GM18519 (cell line): ENCODE measurements around the gene NPAS3.

ENCODE experiments used
- ATAC-seq: cut with Tn5 transposase; IDR thresholded peaks from one replicate; pipeline ENCODE4 v1.9.1; 2021; ENCODE audit warnings: mild to moderate bottlenecking, moderate library complexity; ENCODE audit not compliant: unreplicated experiment, low FRiP score

NPAS3 gene

DNA sequence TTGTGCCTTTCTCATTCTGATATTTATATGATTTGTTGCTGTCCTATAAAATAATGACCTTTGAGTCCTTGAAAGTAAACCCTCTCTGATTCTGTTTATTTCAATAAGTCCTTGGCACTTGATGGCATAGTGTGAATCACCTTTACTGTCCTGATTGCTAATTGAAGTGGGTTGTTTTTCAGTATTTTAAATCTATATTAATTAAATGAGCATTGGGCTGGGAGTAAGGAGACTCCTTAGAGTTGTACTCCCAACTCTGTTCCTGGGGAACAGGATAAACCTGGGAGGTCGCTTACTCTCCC lies 776.5 kb downstream of the NPAS3 start:
- no peak for ATAC-seq

DNA sequence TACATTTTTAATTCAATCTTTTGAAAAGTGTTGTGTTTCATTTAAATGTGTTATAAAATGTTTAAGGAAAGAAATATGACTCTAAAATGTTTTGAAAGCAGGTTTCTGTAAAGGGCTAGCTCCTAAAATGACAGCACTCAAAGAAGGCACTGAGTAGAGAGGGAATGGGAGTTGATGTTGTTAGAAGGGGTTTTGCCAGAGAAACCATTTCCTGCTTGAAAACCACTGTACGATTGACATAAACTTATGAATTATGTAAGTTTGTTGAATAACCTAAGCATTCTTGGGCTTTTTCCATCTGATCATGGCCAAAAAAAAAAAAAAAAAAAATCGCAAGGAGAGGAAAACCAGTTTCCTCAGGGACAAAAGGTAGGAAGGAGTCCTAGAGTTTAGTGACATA lies 778.2 kb downstream of the NPAS3 start:
- ATAC-seq = no peak

DNA sequence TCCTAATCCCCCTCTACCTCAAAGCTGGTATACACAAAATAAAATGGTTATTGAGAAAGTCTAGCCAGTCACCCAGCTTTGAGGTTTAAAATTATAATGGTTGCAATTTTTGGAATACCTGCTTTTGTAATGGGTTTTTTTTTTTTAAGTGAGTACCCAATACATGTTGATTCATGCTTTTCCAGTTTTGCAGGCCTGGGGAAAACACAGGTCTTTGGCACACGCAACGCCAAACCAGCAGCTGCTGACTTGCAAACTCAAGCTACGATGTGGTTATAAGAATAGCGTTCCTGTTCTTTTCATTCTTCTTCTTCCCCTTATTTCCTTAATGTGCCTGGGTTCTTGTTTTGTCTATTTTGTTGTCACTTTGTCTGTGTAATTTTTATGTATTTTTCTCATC lies 779.2 kb downstream of the NPAS3 start:
- ATAC-seq = no peak

DNA sequence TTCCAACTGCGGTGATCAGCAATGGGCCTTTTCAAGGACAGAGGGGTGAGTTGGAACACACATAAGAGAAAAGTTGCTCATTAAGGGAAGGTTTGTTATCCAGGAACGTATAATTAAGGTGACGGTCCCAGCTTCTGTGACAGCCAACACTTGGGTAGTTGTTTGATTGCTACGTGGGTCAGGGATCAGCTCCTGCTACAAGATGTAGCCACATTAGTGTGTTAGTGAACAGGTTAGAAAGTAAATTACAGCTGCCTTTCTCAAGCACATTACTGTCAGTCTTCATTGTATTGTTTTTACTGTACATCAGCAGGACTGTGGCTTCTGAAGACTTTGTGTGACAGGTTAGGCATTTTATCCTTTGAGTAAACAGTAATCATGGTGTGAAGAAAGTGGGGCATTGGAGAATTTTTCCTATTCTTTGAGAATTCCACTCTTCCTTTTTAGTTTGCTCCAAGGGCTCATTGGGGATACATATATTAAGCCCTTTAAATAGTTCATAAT lies 781.7 kb downstream of the NPAS3 start:
- ATAC-seq = no peak

DNA sequence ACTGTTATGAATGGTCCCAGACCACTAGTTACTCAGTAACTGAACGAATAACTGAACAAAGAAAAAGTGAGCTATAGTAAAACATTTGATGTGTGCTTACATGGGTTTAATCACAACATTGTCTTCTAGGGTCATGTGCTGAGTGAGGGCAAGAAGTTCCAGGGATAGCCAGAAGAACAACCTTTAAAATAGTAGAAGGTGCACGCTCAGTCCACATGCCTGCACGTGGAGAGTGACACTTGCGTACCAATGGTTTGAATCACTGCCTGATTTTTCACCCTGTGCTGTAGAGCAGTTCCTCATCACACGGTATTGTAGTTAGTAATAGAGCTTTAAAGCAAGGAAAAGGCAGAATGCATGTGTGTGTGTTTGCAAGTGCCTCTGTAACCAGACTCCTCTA lies 788.0 kb downstream of the NPAS3 start:
- ATAC-seq = no peak

DNA sequence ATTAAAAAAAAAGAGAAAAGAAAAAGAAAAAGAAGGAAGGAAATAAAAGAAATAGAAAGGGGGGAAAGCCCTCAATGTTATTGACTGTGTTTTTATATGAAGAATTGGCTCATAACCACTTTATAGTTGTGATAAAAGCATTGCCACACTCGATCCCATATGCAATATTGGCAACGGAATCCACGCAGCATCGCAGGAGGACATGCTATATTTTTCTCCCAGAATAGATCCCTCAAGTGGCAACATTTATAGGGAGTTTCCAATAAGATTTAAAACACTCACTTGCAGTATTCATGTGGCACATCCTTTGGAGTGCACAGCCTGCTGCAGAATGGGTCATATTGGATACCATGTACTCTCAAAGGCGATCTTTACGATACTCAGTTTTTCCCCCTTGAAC lies 788.9 kb downstream of the NPAS3 start:
- no peak for ATAC-seq

DNA sequence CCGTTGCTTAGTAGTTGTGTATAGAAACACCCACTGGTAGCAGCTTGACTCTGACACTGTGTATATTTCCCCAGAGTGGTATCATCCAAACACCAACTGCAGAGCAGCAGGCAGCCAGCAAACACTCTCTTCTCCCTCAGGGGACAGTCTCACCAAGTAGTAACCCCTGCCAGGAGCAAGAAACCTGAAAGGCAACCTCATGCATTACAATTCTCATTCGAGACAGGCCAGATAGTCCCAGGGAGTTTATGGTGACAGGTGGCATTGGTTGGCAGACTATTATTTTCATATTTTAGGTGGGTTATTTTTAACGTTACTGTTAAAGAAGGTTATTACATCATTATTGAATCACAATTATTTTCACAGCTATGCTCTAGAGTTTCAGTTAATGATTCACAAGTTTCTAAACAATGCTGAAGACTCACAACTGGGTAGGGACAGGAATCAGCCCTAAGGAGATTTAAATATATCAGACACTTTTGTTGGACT lies 789.4 kb downstream of the NPAS3 start:
- no peak for ATAC-seq

DNA sequence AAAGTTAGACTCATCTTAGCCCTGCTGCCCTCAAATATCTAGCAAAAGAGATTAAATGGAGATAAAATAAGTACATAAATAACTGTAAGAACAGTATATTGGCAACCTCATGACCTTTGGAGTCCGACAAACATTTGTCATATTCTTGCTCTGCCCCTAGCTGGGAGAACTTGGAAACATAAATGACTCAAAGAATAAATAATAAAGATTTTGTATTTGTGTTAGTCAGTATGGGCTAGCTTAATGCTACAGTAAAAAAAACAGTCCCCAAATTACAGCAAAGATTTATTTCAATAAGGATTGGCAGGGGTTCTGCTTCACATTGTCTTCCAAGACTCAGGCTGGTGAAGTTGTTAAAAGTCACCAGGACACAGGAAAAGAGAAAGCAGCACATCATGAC lies 791.5 kb downstream of the NPAS3 start:
- ATAC-seq = no peak

DNA sequence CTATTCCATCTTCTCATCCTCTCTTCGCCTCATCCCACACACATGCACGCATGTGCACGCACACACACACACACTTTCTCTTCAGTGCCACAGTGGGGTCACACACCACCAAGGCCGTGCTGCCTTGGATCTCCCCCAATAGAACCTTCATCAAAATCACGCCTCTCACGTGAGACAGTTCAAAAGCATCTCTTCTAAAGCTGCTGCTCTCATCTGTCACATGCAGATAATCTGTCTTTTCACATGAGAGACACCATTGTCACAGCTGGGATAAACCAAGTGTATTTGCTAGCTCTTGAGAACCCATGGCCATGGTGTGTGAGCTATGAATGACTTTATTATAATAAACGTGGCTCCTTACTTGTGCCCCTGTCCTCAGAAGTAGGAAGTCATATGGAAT lies 793.5 kb downstream of the NPAS3 start:
- ATAC-seq = no peak

DNA sequence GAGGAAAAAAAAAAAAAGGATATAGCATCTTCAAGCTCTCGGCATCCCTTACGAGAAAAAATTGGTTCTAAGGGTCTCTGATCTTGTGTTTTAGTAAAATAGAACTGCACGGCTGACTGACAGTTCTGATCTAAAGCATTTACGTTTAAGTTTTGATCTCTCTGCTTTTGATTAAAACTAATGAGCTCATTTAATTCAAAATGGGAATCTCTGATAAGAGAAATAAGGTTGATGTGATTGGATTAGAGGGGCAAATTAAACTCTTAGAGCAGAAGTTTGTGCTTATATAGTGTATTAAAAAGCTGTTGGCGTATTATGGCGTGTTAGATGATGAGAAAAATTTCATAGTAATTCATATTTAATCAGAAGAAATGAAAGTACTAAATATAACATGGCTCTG lies 794.6 kb downstream of the NPAS3 start:
- no peak for ATAC-seq

DNA sequence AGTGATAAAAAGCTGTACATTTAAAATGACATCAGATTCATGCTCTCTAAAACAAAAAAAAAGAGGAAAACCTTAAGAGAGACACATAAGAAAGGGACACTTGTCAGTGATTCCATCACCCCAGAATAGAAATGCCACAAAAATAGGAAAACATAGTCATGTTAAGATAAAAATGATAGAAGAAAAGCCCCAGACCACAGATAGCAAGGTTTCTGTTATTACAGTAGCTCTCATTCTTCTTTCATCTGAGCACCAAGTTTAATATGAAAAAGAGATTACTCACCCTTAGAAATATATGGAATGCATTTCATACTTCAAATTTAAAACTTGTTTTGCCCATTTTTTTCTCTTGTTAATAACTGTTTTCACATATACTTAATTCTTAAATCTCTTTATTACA lies 795.0 kb downstream of the NPAS3 start:
- no peak for ATAC-seq

DNA sequence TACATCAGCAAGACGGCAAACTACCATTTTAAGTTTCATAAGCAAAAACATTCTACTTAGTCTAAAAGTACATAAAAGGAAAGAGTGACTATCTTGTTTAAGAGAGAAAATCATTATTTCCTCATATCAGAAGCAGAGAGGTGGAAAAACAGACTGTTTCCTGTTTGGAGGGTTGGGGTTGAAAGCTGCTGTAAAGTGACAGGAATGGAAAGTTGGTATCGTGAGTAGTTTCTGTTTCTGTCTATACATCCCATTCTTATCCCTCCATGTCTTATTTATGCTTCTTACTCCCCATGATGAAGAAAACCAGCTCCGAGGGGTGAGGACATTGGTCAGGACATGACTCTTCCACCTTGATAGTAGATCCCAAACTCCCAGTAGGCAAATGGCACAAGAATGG lies 795.7 kb downstream of the NPAS3 start:
- ATAC-seq = no peak

DNA sequence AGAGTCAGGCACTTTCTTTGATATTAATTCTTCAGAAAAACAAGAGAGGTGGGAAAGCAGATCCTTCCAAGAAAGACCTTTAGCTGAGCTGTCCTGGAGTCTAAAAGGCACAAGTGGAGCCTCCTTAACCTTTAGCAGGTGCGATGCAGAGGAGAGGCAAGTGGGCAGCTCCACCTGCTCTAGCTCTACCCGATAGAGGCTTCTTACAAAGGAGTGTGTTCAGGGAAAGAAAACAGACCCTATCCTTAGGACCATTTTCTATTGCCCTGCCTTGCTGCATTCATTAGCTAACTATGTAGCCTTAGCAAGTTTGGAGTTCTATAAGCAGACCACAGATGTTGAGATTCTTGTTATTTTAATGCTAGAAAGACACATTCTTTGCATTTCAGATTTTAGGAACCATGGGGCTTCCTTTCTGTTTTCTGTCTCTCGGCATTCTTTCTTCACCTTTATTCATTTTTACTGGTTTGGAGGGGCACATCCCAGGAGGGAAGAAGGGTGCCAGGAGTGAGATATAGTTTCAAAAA lies 797.7 kb downstream of the NPAS3 start:
- ATAC-seq = no peak

DNA sequence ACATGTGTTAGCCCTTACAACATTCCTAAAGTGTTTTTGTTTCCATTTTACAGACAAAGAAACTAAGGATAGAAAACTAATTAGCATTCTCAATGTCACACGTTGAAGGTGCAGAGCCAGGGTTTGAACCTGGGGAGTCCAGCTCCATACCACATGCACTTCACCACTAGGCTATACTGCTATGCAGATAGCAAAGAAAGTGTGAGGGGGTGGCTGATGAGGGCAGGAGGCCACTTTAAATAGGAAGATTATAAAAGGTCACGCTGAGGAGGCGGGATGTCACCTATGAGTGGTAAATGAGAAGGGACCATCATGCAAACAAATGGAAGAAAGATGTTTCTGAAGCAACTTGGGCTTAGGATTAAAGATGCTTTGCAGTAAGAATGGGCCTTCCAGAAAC lies 798.3 kb downstream of the NPAS3 start:
- no peak for ATAC-seq

DNA sequence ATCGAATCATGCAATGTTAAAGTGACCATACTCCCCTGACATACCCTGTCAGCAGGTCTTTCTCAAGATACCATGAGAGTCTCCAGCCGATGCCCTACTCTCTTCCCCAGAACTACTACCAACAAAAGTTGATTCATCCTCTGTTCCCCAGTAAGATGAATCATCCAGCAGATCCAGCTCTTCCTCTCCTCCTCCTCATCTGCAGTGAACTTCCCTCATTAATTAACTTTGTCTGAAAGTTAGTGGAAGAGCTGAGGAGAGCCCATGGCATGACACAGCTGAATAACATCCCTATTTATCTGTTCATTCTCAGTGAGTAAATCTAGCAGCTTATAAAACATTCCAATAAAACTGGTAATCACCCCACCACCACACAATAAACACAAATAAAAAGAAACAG lies 798.8 kb downstream of the NPAS3 start:
- ATAC-seq = no peak

DNA sequence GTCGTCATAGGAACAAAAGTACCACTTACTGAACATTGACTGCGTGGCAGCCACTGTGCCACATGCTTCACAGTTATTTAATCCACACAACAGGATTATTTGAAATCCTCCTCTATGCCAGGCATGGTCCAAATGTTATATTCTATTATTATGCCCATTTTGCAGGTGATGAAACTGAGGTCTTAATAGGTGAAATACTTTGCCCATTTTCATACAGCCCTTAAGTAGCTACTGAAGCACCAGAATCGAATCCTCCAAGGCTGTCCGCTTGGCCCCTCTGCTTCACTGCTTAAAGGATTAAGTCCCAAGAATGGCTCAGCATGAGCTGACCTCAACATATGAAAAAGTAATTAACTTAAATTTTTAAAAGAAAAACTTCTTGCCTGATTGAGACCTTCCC lies 799.4 kb downstream of the NPAS3 start:
- no peak for ATAC-seq

DNA sequence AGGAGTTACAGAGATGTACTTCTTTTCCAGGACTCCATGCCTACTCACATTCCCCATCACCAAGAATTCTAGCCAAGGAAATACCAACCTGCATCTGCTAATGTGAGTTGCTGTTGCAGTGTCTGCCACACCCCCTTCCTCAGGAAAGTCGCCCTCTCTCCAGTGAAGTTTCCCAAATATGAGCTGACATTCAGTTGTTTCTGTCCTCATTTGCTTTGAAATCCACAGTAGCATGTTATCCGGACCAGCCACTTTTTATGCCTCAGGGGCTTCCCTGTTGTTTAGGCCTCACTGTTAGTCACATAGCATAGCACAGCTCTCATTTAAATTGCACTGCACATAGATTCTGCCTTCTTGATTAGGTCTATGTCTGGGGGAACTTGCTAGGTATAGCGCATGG lies 799.8 kb downstream of the NPAS3 start:
- no peak for ATAC-seq

DNA sequence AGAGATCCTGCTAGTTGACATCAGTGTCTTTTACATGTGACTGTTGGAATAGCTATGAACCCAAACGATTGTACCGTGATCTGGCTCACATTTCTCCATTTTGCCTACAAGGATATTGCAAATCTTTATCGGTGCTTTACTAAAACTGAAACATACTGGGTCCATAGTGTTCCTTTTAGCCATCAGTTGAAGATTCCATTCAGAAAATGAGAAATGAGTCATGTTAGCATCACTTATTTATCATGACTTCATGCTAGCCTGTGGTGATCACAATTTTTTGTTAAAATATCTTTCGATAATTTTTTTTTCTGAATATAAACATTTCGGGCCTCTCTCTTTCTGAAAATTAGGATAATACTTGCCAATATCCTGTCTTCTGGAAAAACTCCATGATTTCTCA lies 801.9 kb downstream of the NPAS3 start:
- ATAC-seq = no peak

DNA sequence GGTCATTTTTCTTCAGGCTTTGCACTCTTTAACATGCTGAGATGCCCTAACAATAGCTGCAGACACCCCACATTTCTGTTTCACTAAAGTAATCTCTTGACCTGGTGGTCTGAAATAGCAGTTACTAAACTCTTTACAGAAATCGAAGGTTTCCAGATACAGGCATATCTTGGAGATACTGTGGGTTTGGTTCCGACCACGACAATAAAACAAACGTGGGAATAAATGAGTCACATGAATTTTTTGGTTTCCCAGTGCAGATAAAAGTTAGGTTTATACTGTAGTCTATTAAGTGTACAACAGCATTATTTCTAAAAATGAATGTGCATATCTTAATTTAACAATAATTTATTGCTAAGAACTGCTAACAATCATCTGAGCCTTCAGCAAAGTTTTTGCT lies 803.5 kb downstream of the NPAS3 start:
- ATAC-seq = no peak

DNA sequence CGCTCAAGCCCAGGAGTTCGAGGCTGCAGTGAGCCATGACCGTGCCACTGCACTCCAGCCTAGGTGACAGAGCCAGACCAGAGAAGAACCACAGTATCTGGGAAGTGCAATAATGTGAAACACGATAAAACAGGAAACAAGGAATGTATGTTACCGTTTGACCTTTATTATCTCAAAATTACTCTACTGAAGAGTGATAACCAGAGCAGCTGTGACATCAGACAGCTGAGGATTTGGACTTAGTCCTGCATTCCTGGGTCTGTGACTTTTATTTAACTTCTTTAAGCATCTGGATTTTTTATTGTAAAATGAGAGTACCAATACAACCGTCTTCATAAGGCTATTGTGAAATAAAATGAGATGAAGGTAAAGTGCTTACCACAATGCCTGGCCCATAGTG lies 806.5 kb downstream of the NPAS3 start:
- no peak for ATAC-seq

DNA sequence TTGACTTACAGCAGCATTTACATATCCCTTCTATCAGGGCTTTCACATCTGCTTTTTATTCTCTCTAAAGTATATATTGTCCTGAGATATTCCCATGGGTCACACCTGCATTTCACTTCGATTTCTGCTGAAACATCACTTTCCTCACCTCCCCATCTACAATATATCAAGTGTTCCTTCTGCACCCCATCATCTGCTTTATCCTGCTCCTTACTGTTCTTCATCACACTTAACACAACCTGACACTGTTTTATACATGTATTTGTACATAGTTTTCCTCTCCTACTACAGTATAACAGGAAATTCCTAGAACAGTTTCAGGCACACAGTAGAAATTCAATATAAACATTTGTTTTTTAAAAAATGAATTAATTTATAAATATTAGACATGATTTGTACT lies 809.1 kb downstream of the NPAS3 start:
- no peak for ATAC-seq

DNA sequence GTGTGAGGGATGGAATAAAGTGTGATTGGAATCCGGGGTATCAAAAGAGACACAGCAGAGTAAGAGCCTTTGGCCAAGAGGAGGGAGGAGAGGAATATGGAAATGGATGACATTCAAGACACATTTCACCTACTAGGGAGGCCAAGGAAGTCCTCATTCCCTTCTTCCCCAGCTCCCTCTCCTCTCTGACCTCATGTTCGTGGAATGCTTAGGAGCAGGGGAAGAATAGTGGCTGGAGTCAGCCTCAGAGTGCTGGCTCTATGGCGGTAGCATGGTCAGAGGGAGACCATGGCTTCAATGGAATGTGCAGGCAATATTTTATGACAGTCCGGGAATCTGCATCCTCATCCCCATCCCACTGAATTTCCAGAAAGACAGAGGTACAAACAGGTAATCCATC lies 815.6 kb downstream of the NPAS3 start:
- ATAC-seq = no peak

DNA sequence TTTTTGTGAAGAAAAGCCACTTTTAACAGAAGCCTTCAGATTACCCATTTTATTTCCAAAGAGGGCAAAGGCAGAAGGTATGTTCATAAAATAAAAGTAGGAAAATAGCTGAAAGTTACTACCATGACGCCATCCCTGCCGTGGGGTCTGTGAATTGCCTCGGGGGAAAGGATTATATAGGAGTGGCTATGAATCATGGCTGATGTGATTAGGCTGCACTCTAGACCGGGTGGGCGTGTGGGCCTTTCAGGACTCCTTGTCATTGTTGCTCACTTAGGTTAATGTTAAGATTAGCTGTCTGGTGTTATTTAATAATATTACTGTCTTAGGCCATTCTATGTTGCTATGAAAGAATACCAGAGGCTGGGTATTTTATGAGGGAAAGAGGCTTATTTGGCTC lies 816.7 kb downstream of the NPAS3 start:
- no peak for ATAC-seq
